Measurements from ENCODE around the gene SBK2. TPM values are rescaled to one million over a fixed set of nuclear protein-coding genes. Genes with fewer than 3 reads are reported as not detected.

The SBK2 gene
- total RNA-seq, 1 experiment from 2014 or later = 3.5 TPM

DNA sequence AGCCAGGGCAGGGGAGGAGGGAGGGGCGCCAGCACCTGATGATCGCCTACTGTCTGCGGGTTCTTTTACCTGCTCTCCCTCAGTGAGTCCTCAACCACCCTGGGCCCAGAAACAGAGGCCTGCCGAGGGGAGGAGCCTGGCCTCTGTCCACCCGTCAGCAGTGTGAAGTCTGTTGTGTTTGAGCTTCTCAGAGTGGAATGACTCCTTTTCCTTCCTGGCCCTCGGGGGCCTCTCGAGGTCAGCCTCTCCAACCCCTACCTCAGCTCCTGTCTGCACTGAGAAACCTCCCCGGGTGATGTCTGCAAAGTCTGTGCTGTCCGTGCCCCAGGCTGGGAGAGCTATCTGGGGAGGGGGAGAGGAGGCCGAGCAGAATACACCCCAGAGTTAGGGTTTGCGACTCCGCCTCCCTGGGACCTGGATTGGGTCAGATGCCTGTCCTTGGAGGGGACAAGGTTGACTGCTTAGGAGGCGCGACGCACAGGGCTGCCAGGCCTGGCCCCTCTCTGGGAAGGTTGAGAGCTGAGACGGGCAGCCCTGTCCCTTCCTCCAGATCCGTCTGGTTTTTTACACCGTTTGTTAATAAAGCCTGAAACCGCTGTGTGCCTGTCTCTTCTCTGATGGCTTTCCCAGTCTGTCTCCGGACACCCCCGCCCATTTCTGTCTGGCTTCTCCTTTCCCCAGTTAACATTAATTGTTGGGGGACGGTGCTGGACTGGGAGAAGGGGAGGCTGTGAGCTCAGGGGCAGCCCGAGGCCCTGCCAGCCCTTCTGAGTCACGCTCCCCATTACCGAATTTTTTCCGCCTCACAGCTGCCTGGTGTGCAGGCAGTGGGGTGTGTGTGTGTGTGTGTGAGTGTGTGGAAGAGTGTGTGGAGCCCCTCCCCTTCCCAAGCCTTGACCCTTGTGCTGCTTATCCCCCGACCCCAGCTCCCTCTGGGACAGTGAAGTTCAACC is 49.7 kb downstream of the SBK2 start:
- no peak overlapping the region for H3K4me3 ChIP-seq
- BruUV-seq (replicated peaks) = TSS peak; percentile 21
- H3K27me3 ChIP-seq (ENCODE audit: insufficient read depth, low read depth) = peaks cover 3% of the 10 kb centered on the region; the same call in 1 of the 2 replicates
- CTCF ChIA-PET = interaction anchor here (0.6 to 1.0 kb wide), 5 partner anchors 11 to 1016 kb away, joined by 3 to 7 read pairs (median 4); no protein-coding TSS in a partner anchor
- intact Hi-C loops (cut with micrococcal nuclease; ENCODE audit: unreplicated experiment) = no loop called here
- POLR2A ChIA-PET (ENCODE audit: unreplicated experiment) = interaction anchor here (0.6 to 1.2 kb wide), 10 partner anchors 8 to 139 kb away, joined by 3 to 12 read pairs (median 5); partner anchors contain the start of genes ISOC2, ZNF628 and ZNF784
- no peaks in the 10 kb centered on the region; the same call in 1 of the 2 replicates for H4K20me1 ChIP-seq (ENCODE audit: insufficient read depth)
- H3F3A ChIP-seq (ENCODE audit: insufficient read depth, low read depth) = peaks cover 22% of the 10 kb centered on the region; the same call in 1 of the 2 replicates
- no peaks in the 10 kb centered on the region for H3K9me2 ChIP-seq (ENCODE audit: insufficient read depth)
- peaks cover 21% of the 10 kb centered on the region for H3K4me1 ChIP-seq (replicated peaks; ENCODE audit: insufficient read depth)
- H3K36me3 ChIP-seq (ENCODE audit: low read depth) = no peaks in the 10 kb centered on the region
- H3K27ac ChIP-seq = 0 out of 2 replicates have a peak overlapping the region, but pooled peaks have one; percentile 2
- H3K9me3 ChIP-seq (ENCODE audit: insufficient read depth, low read depth) = no peaks in the 10 kb centered on the region
- no peaks in the 10 kb centered on the region; the same call in 1 of the 2 replicates for H3K79me2 ChIP-seq (ENCODE audit: low read depth)
- no peak overlapping the region for H2AFZ ChIP-seq
- peak; percentile 65 to 69 for DNase-seq
- no peak for TF ChIP-seq EZH2 (IDR thresholded peaks at IDR 0.05; ENCODE audit: low read depth)
- TF ChIP-seq, protein P1, sequence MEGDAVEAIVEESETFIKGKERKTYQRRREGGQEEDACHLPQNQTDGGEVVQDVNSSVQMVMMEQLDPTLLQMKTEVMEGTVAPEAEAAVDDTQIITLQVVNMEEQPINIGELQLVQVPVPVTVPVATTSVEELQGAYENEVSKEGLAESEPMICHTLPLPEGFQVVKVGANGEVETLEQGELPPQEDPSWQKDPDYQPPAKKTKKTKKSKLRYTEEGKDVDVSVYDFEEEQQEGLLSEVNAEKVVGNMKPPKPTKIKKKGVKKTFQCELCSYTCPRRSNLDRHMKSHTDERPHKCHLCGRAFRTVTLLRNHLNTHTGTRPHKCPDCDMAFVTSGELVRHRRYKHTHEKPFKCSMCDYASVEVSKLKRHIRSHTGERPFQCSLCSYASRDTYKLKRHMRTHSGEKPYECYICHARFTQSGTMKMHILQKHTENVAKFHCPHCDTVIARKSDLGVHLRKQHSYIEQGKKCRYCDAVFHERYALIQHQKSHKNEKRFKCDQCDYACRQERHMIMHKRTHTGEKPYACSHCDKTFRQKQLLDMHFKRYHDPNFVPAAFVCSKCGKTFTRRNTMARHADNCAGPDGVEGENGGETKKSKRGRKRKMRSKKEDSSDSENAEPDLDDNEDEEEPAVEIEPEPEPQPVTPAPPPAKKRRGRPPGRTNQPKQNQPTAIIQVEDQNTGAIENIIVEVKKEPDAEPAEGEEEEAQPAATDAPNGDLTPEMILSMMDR (conservative IDR thresholded peaks at IDR 0.05) = no peak
- H3K4me2 ChIP-seq = peak overlapping the region; percentile 41

DNA sequence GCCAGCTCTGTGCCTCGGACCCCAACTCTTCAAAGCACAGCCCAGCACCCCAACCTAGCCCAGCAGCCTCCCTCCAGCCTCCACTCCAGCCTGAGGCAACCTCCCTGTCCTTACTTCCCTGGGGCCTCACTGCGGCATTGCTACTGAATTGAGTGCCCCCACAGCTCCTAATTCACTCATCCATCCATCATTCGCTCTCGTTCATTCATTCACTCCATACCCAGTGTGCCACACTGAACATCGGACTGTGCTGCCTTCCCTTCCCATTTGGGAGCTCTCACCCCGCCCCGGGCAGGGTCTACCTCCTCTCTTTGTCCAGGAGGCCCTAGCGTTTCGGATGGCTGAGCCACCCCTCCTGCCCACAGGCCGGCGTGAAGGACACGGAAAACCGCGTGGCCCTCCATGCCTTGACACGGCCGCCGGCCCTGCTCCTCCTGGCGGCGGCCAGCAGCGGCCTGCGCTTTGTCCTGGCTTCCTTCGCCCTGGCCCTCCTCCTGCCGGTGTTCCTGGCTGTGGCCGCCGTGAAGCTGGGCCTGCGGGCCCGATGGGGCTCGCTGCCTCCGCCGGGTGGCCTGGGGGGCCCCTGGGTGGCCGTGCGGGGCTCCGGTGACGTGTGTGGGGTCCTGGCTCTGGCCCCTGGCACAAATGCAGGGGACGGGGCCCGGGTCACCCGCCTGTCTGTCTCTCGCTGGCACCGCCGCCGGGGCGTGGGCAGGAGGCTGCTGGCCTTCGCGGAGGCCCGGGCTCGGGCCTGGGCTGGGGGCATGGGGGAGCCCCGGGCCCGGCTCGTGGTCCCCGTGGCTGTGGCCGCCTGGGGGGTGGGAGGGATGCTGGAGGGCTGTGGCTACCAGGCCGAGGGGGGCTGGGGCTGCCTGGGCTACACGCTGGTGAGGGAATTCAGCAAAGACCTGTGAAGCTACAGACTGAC is 50.6 kb downstream of the SBK2 start:
- Histone ChIP-seq H3K27ac (0 out of 2 replicates have a peak overlapping the region, but pooled peaks have one; percentile 2), H3K4me1 (replicated peaks; ENCODE audit: insufficient read depth) (peaks cover 21% of the 10 kb centered on the region), H3K36me3 (ENCODE audit: low read depth) (no peaks in the 10 kb centered on the region), H3K4me3 (peak overlapping the region; percentile 90; the same call in 1 of the 2 replicates), H3K27me3 (ENCODE audit: insufficient read depth, low read depth) (0 out of 2 replicates have a peak, but pooled peaks cover 1% of the 10 kb centered on the region), H3K9me2 (ENCODE audit: insufficient read depth) (no peaks in the 10 kb centered on the region), H3K79me2 (ENCODE audit: low read depth) (no peaks in the 10 kb centered on the region; the same call in 1 of the 2 replicates), H3F3A (ENCODE audit: insufficient read depth, low read depth) (peaks cover 22% of the 10 kb centered on the region; the same call in 1 of the 2 replicates), H4K20me1 (ENCODE audit: insufficient read depth) (no peaks in the 10 kb centered on the region; the same call in 1 of the 2 replicates), H3K9me3 (ENCODE audit: insufficient read depth, low read depth) (no peaks in the 10 kb centered on the region), H2AFZ (no peak overlapping the region), H3K4me2 (peak overlapping the region; percentile 96; the same call in 1 of the 2 replicates)
- no peak for TF ChIP-seq EZH2 (IDR thresholded peaks at IDR 0.05; ENCODE audit: low read depth)
- TF ChIP-seq, protein P1 (conservative IDR thresholded peaks at IDR 0.05) = no peak
- no peak for DNase-seq
- ChIA-PET CTCF (interaction anchor here (0.5 to 1.0 kb wide), 2 partner anchors 10 to 167 kb away, joined by 3 to 4 read pairs; no protein-coding TSS in a partner anchor), POLR2A (ENCODE audit: unreplicated experiment) (interaction anchor here (0.7 to 1.2 kb wide), 4 partner anchors 9 to 140 kb away, joined by 5 to 8 read pairs (median 6); partner anchors contain the start of genes ISOC2 and ZNF628)
- intact Hi-C loops (cut with micrococcal nuclease; ENCODE audit: unreplicated experiment) = no loop called here
- BruUV-seq (replicated peaks) = no TSS peak

Data from PC-9 (cell line).